ENCODE measurements around the gene MEGF11.

MEGF11 gene

DNA sequence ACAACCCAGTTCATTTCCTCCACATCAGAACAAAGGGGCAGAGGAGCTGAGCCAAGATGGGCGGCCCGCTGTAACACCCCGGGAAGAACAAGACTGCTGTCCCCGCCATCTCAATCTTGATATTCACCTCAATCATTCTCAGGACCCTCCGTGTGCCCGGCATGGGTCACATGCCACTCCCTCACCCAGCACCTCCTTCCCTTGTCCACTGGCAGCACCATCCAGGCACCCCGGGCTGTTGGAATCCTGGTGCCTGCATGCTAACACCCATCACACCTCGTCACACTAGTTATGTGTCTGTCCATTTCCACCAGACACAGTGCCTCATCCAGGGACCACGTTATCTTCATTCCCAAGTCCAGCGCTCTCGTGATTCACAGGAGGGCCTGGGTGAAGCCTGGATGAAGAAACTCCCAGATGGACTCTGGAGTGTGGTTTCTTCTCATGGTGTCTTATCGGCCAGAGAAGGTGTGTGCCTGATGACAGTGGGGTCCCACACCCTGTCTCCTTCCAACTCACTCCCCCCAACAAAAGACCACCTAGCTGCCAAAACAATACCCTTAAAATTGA, 16.7 kb downstream of the MEGF11 start:
- Mint-ChIP-seq H3K4me1 (peaks cover 11% of the 10 kb centered on the region), H3K9me3 (no peaks in the 10 kb centered on the region), H3K4me3 (no peak overlapping the region), H3K27ac (no peak overlapping the region), H3K36me3 (no peaks in the 10 kb centered on the region), H3K27me3 (peaks cover 44% of the 10 kb centered on the region)
- ATAC-seq, result peak; percentile 40

GRCh38 chr15:66235866-66236265, 17.7 kb downstream of the MEGF11 start:
- H3K27ac Mint-ChIP-seq, result no peak overlapping the region
- ATAC-seq, result no peak
- peaks cover under 1% of the 10 kb centered on the region for H3K4me1 Mint-ChIP-seq
- peaks cover 34% of the 10 kb centered on the region for H3K27me3 Mint-ChIP-seq
- H3K4me3 Mint-ChIP-seq, result no peak overlapping the region
- no peaks in the 10 kb centered on the region for H3K9me3 Mint-ChIP-seq
- no peaks in the 10 kb centered on the region for H3K36me3 Mint-ChIP-seq

DNA sequence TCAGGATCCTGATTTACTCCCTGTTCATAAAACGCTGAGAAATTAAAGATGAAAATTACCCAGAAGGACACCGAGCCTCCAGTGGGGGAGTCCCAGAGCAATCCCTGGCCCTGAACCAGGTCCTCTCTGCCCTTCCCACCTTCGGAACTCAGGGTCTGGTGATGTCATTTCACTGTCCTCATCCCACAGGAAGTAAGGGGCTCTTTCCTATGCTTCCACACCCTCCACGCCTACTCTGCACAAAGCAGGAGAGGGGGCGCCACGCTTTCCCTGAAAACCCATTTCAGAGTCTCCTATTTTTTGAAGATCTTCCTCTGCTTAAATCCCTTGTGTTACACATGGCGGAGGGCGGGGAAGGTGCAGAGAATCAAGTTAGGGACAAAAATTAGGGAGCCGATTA, 18.8 kb downstream of the MEGF11 start:
- Mint-ChIP-seq H3K36me3 (no peaks in the 10 kb centered on the region), H3K27ac (no peak overlapping the region), H3K4me3 (no peak overlapping the region), H3K9me3 (no peaks in the 10 kb centered on the region), H3K4me1 (no peaks in the 10 kb centered on the region), H3K27me3 (peaks cover 34% of the 10 kb centered on the region)
- ATAC-seq, result no peak

DNA sequence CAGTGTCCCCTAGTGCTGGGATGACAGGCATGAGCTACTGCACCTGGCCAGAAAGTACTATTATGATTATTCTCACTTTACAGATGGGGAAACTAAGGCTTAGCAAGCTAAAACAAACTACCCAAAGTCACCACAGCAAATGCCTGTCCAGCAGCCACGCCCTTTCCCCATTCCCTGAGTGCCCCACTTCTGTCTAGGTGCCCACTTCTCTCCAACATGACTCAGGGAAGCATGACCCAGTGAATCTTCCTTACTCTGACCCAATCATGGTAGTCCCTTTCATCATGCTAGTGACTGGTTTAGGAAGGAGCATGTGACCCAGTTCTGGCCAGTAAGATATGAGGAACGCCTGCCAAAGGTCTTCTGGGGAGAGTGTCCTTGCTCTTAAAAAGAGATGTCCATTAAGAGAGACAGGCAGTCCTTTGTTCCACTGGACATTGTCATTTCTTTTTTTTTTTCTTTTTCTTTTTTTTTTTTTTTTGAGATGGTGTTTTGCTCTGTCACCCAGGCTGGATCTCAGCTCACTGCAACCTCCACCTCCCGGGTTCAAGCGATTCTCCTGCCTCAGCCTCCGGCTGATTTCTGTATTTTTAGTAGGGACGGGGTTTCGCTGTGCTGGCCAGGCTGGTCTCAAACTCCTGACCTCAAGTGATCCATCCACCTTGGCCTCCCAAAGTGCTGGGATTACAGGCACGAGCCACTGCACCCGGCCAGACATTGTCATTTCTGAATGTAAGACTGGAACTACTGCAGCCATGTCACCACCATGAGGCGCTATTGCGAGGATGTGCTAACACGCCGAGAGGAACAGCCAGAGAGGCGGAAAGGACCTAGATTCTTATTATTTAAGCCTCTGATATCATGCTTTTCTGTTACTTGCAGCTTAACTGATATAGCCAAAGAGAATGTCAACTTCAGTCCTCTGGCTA, 19.8 kb downstream of the MEGF11 start:
- Mint-ChIP-seq H3K4me3 (no peak overlapping the region), H3K4me1 (no peaks in the 10 kb centered on the region), H3K27ac (no peak overlapping the region), H3K27me3 (peaks cover 36% of the 10 kb centered on the region), H3K36me3 (no peaks in the 10 kb centered on the region), H3K9me3 (no peaks in the 10 kb centered on the region)
- ATAC-seq, result no peak

DNA sequence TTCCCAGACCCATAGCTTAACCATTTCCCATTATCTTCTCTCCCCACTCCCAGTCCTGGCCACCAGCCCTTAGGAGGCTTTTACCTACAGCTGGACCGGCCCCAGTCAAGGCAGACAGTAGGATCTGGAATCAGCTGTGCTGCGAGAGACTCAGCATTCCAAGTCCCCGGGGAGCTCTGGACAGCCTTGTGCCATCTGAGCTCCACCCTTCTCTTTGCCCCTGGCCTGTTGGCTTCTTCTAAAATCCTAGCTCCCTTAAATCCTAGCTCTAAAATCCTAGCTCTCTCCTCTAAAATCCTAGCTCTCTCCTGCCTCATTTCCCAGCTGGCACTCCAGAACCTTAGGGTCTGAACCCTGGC, 21.3 kb downstream of the MEGF11 start:
- Mint-ChIP-seq H3K36me3 (no peaks in the 10 kb centered on the region), H3K4me1 (no peaks in the 10 kb centered on the region), H3K27ac (no peak overlapping the region), H3K4me3 (no peak overlapping the region), H3K9me3 (no peaks in the 10 kb centered on the region), H3K27me3 (peaks cover 42% of the 10 kb centered on the region)
- ATAC-seq, result no peak

DNA sequence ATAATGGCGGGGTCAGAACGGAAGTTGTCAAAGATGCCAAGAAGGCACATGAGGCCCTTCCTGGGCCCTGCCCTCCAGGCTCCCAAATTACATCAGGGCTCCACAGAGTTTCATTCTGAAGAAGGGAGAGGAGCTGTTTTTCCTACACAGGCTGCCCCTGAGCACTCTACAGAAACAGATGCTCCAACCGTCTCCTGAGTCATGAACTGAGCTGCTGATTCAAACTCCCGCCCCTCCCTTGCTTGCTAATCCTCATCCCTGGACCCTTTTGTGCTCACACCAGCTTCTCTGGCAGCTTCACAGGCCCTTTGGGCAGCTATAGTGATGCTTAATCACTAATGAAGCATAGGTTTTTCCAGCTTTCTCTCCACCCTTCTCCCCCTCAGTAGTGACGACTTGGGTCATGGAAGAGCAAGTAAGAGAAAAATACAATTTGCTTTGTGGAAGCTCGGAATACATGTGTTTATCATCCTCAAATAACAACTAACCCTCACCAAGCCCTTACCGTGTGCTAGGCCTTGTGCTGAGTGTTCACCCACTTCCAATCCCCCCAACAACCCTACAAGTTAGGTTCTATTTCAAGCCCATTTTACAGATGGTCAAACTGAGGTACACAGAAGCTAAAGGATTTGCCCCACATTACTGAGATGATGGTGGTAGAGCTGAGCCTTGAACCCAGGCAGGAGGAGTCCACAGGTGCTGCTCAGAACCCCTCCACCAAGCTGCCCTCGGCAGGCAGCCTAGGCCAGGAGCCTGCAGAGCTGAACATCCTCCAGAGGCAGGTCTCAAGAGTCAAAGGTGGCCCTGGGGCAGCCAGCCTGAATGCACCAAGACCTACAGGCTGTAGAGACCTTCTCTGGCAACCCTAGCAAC, 21.9 kb downstream of the MEGF11 start:
- ATAC-seq, result no peak
- Mint-ChIP-seq H3K36me3 (no peaks in the 10 kb centered on the region), H3K27me3 (peaks cover 36% of the 10 kb centered on the region), H3K27ac (no peak overlapping the region), H3K9me3 (no peaks in the 10 kb centered on the region), H3K4me3 (no peak overlapping the region), H3K4me1 (no peaks in the 10 kb centered on the region)

DNA sequence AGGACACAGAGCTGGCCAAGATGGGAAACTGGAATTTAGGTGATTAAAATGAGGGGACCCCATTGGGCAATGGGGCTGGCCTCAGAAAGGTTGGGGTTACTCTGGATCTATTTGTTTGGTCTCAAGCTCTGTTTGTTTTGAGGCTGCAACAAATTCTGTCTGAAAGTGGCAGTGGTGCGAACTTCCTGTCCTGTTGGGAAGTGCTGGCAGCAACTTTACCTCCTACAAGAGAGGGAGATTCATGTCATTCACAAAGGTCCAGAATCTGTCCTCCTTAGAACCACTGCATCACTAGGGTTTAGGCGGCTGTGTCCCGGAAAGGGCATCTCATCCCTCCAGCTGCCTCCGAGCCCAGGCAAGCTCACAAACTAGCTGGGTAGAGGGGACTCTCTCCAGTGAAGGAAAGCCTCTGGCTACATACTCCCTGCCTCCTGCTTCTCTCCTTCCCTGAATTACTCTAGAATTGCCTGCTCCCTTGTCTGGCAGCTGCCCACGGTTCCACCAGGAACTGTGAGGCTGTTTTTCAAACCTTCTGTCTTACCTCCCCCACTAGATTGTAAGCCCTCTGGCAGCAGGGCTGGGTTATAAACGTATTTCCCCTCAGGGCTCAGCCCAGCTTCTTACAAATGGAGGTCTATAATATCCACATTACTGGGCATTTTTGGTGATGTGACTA, 23.6 kb downstream of the MEGF11 start:
- no peak for ATAC-seq
- Mint-ChIP-seq H3K4me3 (no peak overlapping the region), H3K36me3 (no peaks in the 10 kb centered on the region), H3K27ac (no peak overlapping the region), H3K4me1 (no peaks in the 10 kb centered on the region), H3K27me3 (peaks cover 19% of the 10 kb centered on the region), H3K9me3 (no peaks in the 10 kb centered on the region)

GRCh38 chr15:66228807-66229735, 24.5 kb downstream of the MEGF11 start:
- Mint-ChIP-seq H3K27ac (no peak overlapping the region), H3K4me3 (no peak overlapping the region), H3K4me1 (no peaks in the 10 kb centered on the region), H3K27me3 (peaks cover 11% of the 10 kb centered on the region), H3K9me3 (no peaks in the 10 kb centered on the region), H3K36me3 (no peaks in the 10 kb centered on the region)
- no peak for ATAC-seq

DNA sequence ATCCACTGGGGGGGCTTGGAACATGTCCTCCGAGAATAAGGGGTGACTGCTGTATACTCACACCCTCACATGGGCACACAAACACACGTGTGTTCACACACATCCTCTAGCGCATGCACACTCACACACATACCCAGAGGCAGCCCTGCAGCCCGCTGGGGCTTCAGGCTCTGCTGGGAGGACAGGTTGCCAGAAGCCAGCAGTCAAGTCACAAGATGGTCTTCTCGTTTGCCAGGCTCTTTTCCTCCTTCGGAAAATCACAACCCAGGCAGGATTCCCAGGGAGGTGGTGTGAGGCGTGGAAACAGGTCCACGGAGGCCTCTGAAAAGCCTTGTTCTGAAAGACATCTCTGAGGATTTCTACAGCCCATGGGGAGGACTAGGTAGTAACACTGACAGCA, 26.8 kb downstream of the MEGF11 start:
- Mint-ChIP-seq H3K36me3 (no peaks in the 10 kb centered on the region), H3K4me3 (no peak overlapping the region), H3K27ac (no peak overlapping the region), H3K4me1 (no peaks in the 10 kb centered on the region), H3K9me3 (no peaks in the 10 kb centered on the region), H3K27me3 (peaks cover 21% of the 10 kb centered on the region)
- no peak for ATAC-seq

- Mint-ChIP-seq H3K4me3 (no peak overlapping the region), H3K9me3 (no peaks in the 10 kb centered on the region), H3K27ac (no peak overlapping the region), H3K27me3 (peaks cover 26% of the 10 kb centered on the region), H3K4me1 (no peaks in the 10 kb centered on the region), H3K36me3 (no peaks in the 10 kb centered on the region)
- no peak for ATAC-seq
These were observed 27.8 kb downstream of the MEGF11 start for GRCh38 chr15:66225656-66226274.

- Mint-ChIP-seq H3K4me3 (no peak overlapping the region), H3K27ac (no peak overlapping the region), H3K4me1 (no peaks in the 10 kb centered on the region), H3K27me3 (peaks cover 34% of the 10 kb centered on the region), H3K36me3 (no peaks in the 10 kb centered on the region), H3K9me3 (no peaks in the 10 kb centered on the region)
- no peak for ATAC-seq
These were observed 28.6 kb downstream of the MEGF11 start for GRCh38 chr15:66224946-66225345.

DNA sequence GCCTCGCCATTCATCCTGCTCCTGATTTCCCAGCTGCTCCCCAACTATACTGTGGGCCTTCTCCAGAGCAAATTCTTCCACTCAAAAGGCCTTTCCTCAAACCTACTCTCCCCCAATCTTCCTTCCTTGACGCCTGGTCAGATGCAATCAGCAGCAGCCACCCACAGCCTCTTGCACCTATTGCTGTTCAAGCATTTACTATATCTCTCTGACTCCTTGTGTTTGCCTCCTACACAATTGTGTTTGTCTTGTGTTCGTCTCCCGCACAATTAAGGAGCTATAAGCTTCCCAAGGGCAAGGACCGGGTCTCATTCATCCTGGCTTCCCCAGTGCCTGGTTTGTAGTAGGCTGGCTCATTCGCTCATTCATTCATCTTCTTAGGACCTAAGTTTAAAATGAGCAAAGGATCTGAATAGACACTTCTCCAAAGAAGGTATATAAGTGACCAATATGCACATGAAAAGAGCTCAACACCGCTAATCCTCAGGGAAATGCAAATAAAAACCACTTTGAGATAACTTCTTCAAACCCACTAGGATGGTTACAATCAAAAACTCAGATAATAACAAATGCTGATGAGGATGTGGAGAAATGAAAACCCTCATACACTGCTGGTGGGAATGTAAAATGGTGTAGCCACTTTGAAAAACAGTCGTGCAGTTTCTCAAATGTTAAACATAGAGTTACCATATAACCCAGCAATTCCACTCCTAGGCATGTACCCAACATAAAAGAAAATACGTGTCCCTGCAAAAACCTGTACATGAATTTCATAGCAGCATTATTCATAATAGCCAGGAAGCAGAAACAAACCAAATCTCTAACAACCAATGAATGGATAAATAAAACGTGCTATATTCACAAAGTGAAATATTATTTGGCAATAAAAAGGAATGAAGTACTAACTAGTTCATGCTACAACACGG, 31.0 kb downstream of the MEGF11 start:
- Mint-ChIP-seq H3K9me3 (no peaks in the 10 kb centered on the region), H3K36me3 (no peaks in the 10 kb centered on the region), H3K4me3 (no peak overlapping the region), H3K27ac (no peak overlapping the region), H3K4me1 (no peaks in the 10 kb centered on the region), H3K27me3 (peaks cover 25% of the 10 kb centered on the region)
- no peak for ATAC-seq

DNA sequence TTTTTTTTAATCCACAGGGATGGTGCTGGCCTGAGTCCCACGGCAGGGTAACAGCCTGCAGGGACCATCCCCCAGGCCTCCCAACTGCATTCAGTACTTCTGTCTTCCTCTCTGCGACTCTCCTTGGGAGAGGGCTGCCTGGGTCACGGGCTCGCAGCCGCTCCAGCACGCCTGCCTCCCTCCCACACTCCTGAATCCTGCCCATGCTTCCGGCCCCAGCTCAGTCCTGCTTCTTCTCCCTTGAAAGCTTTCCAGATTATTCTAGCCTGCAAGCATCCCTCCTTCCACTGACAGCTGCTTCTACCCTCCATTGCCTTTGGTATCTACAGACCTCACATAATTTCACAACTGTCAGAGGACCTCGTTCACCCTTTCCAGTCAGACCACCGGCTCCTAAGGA, 32.4 kb downstream of the MEGF11 start:
- no peak overlapping the region for H3K27ac Mint-ChIP-seq
- no peak overlapping the region for H3K4me3 Mint-ChIP-seq
- H3K9me3 Mint-ChIP-seq, result no peaks in the 10 kb centered on the region
- ATAC-seq, result no peak
- no peaks in the 10 kb centered on the region for H3K36me3 Mint-ChIP-seq
- H3K27me3 Mint-ChIP-seq, result peaks cover 25% of the 10 kb centered on the region
- no peaks in the 10 kb centered on the region for H3K4me1 Mint-ChIP-seq
